Uterus (tissue), 4 donors: ENCODE measurements around the gene SLC25A25. TPM values are rescaled to one million over a fixed set of nuclear protein-coding genes. Genes with fewer than 3 reads are reported as not detected.
A peak's percentile ranks its signal among the peaks of the same experiment; 100 is the strongest.
"Not testable (repeated sequence)": the region's sequence is repeated elsewhere in the genome, so short reads cannot be mapped to it uniquely, and the experiment has no call there.

Experiments
- DNase-seq, 2 donors: peaks; one replicate each; pipeline ENCODE4 v3.0.0-alpha.2; 2019 to 2020
- H3K27ac ChIP-seq, 2 donors: fragments of 200-600 bp; sonication (generic); 1 replicate in 1 of 2; 2 replicates in 1 of 2; pipeline ENCODE4 v1.5.1; 2016 to 2018
- H3K27me3 ChIP-seq, 2 donors: fragments of 200-600 bp; sonication (generic); one replicate each; pipeline ENCODE4 v1.5.1; 2018 to 2019; ENCODE audit warnings: control low read depth in 1 of 2
- H3K36me3 ChIP-seq, 2 donors: fragments of 200-600 bp; sonication (generic); one replicate each; pipeline ENCODE4 v1.5.1; 2019; ENCODE audit warnings: control low read depth in 1 of 2
- H3K4me1 ChIP-seq, 2 donors: fragments of 200-600 bp; sonication (generic); one replicate each; pipeline ENCODE4 v1.5.1; 2018 to 2019; ENCODE audit warnings: control low read depth in 1 of 2
- H3K4me3 ChIP-seq, 2 donors: fragments of 200-600 bp; sonication (generic); 1 replicate in 1 of 2; 2 replicates in 1 of 2; pipeline ENCODE4 v1.5.1; 2018 to 2019; ENCODE audit warnings: mild to moderate bottlenecking in 1 of 2
- H3K9me3 ChIP-seq, 2 donors: fragments of 200-600 bp; sonication (generic); one replicate each; pipeline ENCODE4 v1.5.1; 2019; ENCODE audit warnings: control low read depth in 1 of 2
- CTCF ChIP-seq, 4 experiments: fragments of 200-600 bp in 2 of 4; fragments of 450-650 bp in 2 of 4; sonication (generic) in 2 of 4; IDR thresholded peaks; one replicate each; pipeline ENCODE4 v1.5.1; 2016 to 2019; ENCODE audit warnings: antibody characterized with exemption in 4 of 4, mild to moderate bottlenecking in 2 of 4, moderate library complexity in 1 of 4
- POLR2A ChIP-seq, 2 donors: fragments of 450-650 bp; IDR thresholded peaks; one replicate each; pipeline ENCODE4 v1.6.1; 2016; ENCODE audit warnings: antibody characterized with exemption in 2 of 2, mild to moderate bottlenecking in 1 of 2, moderate library complexity in 1 of 2
- intact Hi-C: fragments of 100-400 bp; cut with DNase I; formaldehyde crosslinking; loops from one replicate; pipeline ENCODE4 v1.15.1; 2023; ENCODE audit warnings: low total_unique reads
- total RNA-seq, 4 donors: library from RNA; depleted of rRNA in 3 of 4; stranded (reverse); fragments of >200 nt in 3 of 4; gene quantifications; one replicate each; pipeline versions ENCODE4 v1.1.0 to v1.2.4, GENCODE V29; 2014 to 2023
- donor health status: DM: yes; HTN: yes; CAD: no.

The SLC25A25 gene
- total RNA-seq: 10 to 100 TPM; 14.3 to 49.7 (median 49.0) TPM

GRCh38 chr9:128067645-128068385, at the start of gene SLC25A25:
TSS of gene SLC25A25 (plus strand) at chr9:128068232. CDS start at chr9:128068320, 88 bp downstream.
- H3K27me3 ChIP-seq: no peaks in the 10 kb centered on the region
- no peaks in the 10 kb centered on the region for H3K36me3 ChIP-seq
- DNase-seq: peak; percentile 100
- H3K4me3 ChIP-seq: peak within 1 kb of the TSS; percentile 84 to 95
- TF ChIP-seq POLR2A (IDR thresholded peaks at IDR 0.05) (peak; percentile 84 to 96), CTCF (IDR thresholded peaks at IDR 0.05) (peak in 1 of 4 experiments; percentile 3)
- peaks cover 11 to 20% of the 10 kb centered on the region in 2 donors for H3K4me1 ChIP-seq
- H3K9me3 ChIP-seq: no peaks in the 10 kb centered on the region
- H3K27ac ChIP-seq: peak within 1 kb of the TSS; percentile 98 to 99
- intact Hi-C loops: no loop called here

- intact Hi-C loops: no loop called here
- Histone ChIP-seq H3K27me3 (no peaks in the 10 kb centered on the region), H3K9me3 (no peaks in the 10 kb centered on the region), H3K36me3 (no peaks in the 10 kb centered on the region), H3K4me3 (no peak overlapping the region), H3K4me1 (no peaks in the 10 kb centered on the region), H3K27ac (no peak overlapping the region)
- no peak for DNase-seq
- TF ChIP-seq POLR2A (IDR thresholded peaks at IDR 0.05) (no peak), CTCF (IDR thresholded peaks at IDR 0.05) (no peak)
Observed at GRCh38 chr9:128020692-128021091, 47.3 kb upstream of the SLC25A25 start.

- H3K36me3 ChIP-seq: no peaks in the 10 kb centered on the region
- no peak for TF ChIP-seq POLR2A (IDR thresholded peaks at IDR 0.05)
- TF ChIP-seq CTCF (IDR thresholded peaks at IDR 0.05): no peak
- H3K27me3 ChIP-seq: no peaks in the 10 kb centered on the region
- intact Hi-C loops: no loop called here
- H3K4me3 ChIP-seq: no peak overlapping the region
- no peaks in the 10 kb centered on the region for H3K9me3 ChIP-seq
- no peaks in the 10 kb centered on the region for H3K4me1 ChIP-seq
- no peak overlapping the region for H3K27ac ChIP-seq
- DNase-seq: no peak
Observed at GRCh38 chr9:128021098-128021497, 46.9 kb upstream of the SLC25A25 start.

- H3K36me3 ChIP-seq: no peaks in the 10 kb centered on the region
- no peaks in the 10 kb centered on the region for H3K4me1 ChIP-seq
- TF ChIP-seq POLR2A (IDR thresholded peaks at IDR 0.05) (no peak), CTCF (IDR thresholded peaks at IDR 0.05) (no peak)
- no peak for DNase-seq
- no peaks in the 10 kb centered on the region for H3K27me3 ChIP-seq
- H3K4me3 ChIP-seq: no peak overlapping the region
- no peak overlapping the region for H3K27ac ChIP-seq
- H3K9me3 ChIP-seq: no peaks in the 10 kb centered on the region
- intact Hi-C loops: no loop called here
Observed at GRCh38 chr9:128022886-128023285, 45.1 kb upstream of the SLC25A25 start.

- DNase-seq, H3K27me3 ChIP-seq, H3K4me1 ChIP-seq, H3K4me3 ChIP-seq, H3K36me3 ChIP-seq, intact Hi-C loops, H3K27ac ChIP-seq, H3K9me3 ChIP-seq: not testable (repeated sequence)
Observed at GRCh38 chr9:128023671-128024070, 44.4 kb upstream of the SLC25A25 start.
